Measurements from ENCODE around the gene ANTXR2.
"Not testable (repeated sequence)": the region's sequence is repeated elsewhere in the genome, so short reads cannot be mapped to it uniquely, and the experiment has no call there.

The ANTXR2 gene

DNA sequence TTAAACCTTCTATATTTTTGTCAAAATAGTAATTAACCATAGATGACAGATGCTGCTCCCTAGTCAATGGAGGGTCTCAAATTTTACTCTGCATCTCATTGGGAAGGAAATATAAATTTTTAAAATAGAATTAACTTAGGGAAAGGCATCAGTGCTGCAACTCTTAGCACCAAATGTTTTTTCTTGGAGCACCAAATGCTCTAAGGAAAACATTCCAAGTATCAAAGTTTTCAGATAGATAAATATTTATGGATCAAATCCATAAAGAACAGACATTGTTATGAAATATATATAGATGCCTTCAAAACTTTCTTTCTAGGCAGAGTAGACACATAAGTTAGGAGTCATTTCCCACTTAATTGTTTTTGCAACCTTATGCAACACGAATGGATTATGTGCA lies 168.7 kb downstream of the ANTXR2 start:
- TF ChIP-seq, protein P1, sequence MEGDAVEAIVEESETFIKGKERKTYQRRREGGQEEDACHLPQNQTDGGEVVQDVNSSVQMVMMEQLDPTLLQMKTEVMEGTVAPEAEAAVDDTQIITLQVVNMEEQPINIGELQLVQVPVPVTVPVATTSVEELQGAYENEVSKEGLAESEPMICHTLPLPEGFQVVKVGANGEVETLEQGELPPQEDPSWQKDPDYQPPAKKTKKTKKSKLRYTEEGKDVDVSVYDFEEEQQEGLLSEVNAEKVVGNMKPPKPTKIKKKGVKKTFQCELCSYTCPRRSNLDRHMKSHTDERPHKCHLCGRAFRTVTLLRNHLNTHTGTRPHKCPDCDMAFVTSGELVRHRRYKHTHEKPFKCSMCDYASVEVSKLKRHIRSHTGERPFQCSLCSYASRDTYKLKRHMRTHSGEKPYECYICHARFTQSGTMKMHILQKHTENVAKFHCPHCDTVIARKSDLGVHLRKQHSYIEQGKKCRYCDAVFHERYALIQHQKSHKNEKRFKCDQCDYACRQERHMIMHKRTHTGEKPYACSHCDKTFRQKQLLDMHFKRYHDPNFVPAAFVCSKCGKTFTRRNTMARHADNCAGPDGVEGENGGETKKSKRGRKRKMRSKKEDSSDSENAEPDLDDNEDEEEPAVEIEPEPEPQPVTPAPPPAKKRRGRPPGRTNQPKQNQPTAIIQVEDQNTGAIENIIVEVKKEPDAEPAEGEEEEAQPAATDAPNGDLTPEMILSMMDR (IDR thresholded peaks at IDR 0.05; ENCODE audit: low read depth, low read length, missing control alignments), result no peak
- Histone ChIP-seq H3K27me3 (replicated peaks) (no peaks in the 10 kb centered on the region), H3K4me3 (ENCODE audit: low read depth, low read length) (no peak overlapping the region), H3K27ac (no peak overlapping the region), H3K36me3 (replicated peaks) (peaks cover 22% of the 10 kb centered on the region)
- no peak for DNase-seq
- in situ Hi-C loops (cut with HindIII; ENCODE audit: low pct_ligation_motif_present, low sequenced_read_pairs), result no loop called here

DNA sequence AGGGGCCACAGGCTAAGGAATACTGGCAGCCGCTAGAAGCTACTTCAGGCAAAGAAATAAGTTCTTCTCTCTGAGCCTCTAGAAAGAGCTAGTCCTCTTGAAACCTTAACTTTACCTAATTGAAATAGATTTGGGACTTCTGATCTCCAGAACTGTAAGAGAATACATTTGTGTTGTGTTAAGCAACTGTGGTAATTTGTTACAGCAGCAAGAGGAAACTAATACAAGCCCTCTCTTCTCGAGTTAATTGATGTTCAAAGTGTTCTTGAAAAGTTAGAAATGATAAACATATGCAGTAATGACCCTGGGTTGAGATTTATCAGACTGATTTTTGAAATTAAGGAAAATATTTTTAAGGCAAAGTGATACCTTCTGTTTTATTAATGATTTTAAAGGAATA lies 172.8 kb downstream of the ANTXR2 start:
- in situ Hi-C loops (cut with HindIII; ENCODE audit: low pct_ligation_motif_present, low sequenced_read_pairs), result no loop called here
- H3K27ac ChIP-seq, result no peak overlapping the region
- H3K27me3 ChIP-seq (replicated peaks), result no peaks in the 10 kb centered on the region
- TF ChIP-seq, protein P1 (IDR thresholded peaks at IDR 0.05; ENCODE audit: low read depth, low read length, missing control alignments), result no peak
- H3K36me3 ChIP-seq (replicated peaks), result peaks cover 2% of the 10 kb centered on the region
- H3K4me3 ChIP-seq (ENCODE audit: low read depth, low read length), result no peak overlapping the region
- DNase-seq, result no peak

DNA sequence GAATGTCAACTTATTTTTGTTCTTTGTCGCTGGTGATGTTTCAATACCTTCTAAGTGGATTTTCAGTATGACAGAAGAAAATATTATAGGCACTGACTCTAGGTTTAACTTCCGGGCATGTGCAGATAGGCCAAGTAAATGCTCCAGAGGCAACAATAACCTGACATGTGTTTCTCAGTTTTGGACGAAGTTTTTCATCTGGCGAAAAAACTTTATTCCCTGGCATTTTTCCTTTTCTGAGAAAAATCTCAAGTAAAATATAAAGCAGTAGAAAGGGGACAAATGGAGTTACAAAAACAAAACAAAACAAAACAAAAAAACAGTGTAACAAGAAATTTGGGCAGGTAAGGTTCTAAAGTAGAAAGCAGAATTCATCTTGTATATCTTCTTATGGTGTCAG lies 173.5 kb downstream of the ANTXR2 start:
- Histone ChIP-seq H3K4me3 (ENCODE audit: low read depth, low read length) (no peak overlapping the region), H3K27ac (no peak overlapping the region), H3K27me3 (replicated peaks) (no peaks in the 10 kb centered on the region), H3K36me3 (replicated peaks) (no peaks in the 10 kb centered on the region)
- in situ Hi-C loops (cut with HindIII; ENCODE audit: low pct_ligation_motif_present, low sequenced_read_pairs), result no loop called here
- TF ChIP-seq, protein P1 (IDR thresholded peaks at IDR 0.05; ENCODE audit: low read depth, low read length, missing control alignments), result no peak
- no peak for DNase-seq

DNA sequence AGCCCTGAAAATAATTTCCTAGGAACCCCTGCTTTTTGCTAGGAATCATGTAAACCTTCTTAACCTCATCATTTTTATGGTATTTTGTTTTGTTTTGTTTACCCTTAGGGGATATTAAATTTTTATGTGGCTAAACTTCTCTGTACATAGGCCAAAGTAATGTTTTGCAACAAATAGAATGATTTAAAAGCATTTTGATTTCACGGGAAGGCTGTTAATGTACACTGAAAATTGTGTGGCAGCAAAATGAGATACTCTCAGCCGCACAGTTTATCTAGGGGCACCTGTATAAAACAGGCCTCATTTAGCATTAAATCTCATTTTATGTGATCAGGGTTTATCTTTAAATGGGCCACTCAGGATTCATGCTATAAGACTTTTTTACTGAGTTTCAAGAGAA lies 175.0 kb downstream of the ANTXR2 start:
- H3K27me3 ChIP-seq (replicated peaks), result no peaks in the 10 kb centered on the region
- TF ChIP-seq, protein P1 (IDR thresholded peaks at IDR 0.05; ENCODE audit: low read depth, low read length, missing control alignments), result no peak
- no peaks in the 10 kb centered on the region for H3K36me3 ChIP-seq (replicated peaks)
- no peak overlapping the region for H3K27ac ChIP-seq
- no peak overlapping the region for H3K4me3 ChIP-seq (ENCODE audit: low read depth, low read length)
- no peak for DNase-seq
- in situ Hi-C loops (cut with HindIII; ENCODE audit: low pct_ligation_motif_present, low sequenced_read_pairs), result no loop called here

DNA sequence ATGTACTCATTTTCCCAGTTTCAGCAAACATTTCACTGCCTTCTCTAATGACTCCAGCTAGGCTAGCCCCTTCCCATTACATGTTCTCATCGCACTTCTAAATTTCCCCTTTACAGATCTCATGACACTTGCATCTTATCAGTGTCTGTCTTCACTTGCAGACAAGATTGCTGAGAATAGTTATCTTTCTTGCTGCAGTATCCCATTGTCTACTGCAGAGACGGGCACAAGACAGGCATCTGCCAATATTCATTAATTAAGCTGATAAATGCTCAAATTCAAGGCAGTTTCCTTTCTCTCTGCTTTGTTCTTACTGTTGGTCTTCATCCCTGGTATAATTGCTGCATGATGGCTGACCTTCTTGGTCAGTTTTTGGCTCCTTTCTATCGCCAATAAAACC lies 175.9 kb downstream of the ANTXR2 start:
- no peak overlapping the region for H3K4me3 ChIP-seq (ENCODE audit: low read depth, low read length)
- no peak for DNase-seq
- TF ChIP-seq, protein P1 (IDR thresholded peaks at IDR 0.05; ENCODE audit: low read depth, low read length, missing control alignments), result no peak
- no peak overlapping the region for H3K27ac ChIP-seq
- in situ Hi-C loops (cut with HindIII; ENCODE audit: low pct_ligation_motif_present, low sequenced_read_pairs), result no loop called here
- no peaks in the 10 kb centered on the region for H3K27me3 ChIP-seq (replicated peaks)
- H3K36me3 ChIP-seq (replicated peaks), result no peaks in the 10 kb centered on the region

DNA sequence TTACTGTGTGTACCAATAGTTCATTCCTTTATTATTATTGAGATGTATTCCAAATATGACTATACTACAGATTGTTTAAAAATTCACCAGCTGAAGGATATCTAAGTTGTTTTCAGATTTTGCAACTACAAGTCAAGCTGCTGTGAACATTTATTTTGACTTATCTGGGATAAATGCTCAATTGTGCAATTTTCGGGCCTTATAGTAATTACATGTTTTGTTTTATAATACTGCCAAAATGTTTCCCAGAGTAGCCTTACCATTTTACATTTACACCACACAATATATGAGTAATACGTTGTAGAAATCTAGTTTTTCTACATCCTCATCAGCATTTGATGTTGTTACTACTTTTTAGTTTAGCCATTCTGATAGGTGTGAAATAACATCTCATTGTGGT lies 179.6 kb downstream of the ANTXR2 start:
- TF ChIP-seq, protein P1 (IDR thresholded peaks at IDR 0.05; ENCODE audit: low read depth, low read length, missing control alignments), result no peak
- DNase-seq, result no peak
- Histone ChIP-seq H3K27me3 (replicated peaks) (no peaks in the 10 kb centered on the region), H3K4me3 (ENCODE audit: low read depth, low read length) (no peak overlapping the region), H3K36me3 (replicated peaks) (no peaks in the 10 kb centered on the region), H3K27ac (no peak overlapping the region)
- in situ Hi-C loops (cut with HindIII; ENCODE audit: low pct_ligation_motif_present, low sequenced_read_pairs), result no loop called here

DNA sequence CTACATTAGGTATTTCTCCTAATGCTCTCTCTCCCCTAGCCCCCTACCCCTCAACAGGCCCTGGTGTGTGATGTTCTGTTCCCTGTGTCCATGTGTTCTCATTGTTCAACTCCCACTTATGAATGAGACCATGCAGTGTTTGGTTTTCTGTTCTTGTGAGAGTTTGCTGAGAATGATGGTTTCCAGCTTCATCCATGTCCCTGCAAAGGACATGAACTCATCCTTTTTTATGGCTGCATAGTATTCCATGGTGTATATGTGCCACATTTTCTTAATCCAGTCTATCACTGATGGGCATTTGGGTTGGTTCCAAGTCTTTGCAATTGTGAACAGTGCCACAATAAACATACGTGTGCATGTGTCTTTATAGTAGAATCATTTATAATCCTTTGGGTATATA lies 184.0 kb downstream of the ANTXR2 start:
- in situ Hi-C loops (cut with HindIII; ENCODE audit: low pct_ligation_motif_present, low sequenced_read_pairs); H3K36me3 ChIP-seq (replicated peaks); H3K27me3 ChIP-seq (replicated peaks); DNase-seq; H3K27ac ChIP-seq; H3K4me3 ChIP-seq (ENCODE audit: low read depth, low read length): not testable (repeated sequence)
